Lung (tissue), 12 donors: Measurements from ENCODE around the gene GRIK3. TPM values are rescaled to one million over a fixed set of nuclear protein-coding genes. Genes with fewer than 3 reads are reported as not detected.

Source experiments
- ATAC-seq: fragments of 200-7000 bp; cut with Tn5 transposase; one replicate; pipeline ENCODE4 v1.9.1; 2020; ENCODE audit warnings: moderate number of reproducible peaks; ENCODE audit not compliant: insufficient read depth, low FRiP score
- DNase-seq, 3 donors: peaks; one replicate each; pipeline ENCODE4 v3.0.0-alpha.2; 2013 to 2017
- H3K27ac ChIP-seq, 2 donors: one replicate each; pipeline ENCODE4 v1.5.1; 2013; ENCODE audit warnings: mild to moderate bottlenecking in 2 of 2, moderate library complexity in 2 of 2, control low read depth in 1 of 2, inconsistent platforms in 1 of 2, low read depth in 1 of 2, low read length in 1 of 2
- H3K27me3 ChIP-seq, 3 donors: one replicate each; pipeline ENCODE4 v1.5.1; 2013; ENCODE audit warnings: low read length in 2 of 3; ENCODE audit not compliant: control insufficient read depth in 3 of 3, insufficient read depth in 3 of 3
- H3K36me3 ChIP-seq, 4 donors: one replicate each; pipeline ENCODE4 v1.5.1; 2013; ENCODE audit warnings: low read length in 4 of 4, mild to moderate bottlenecking in 1 of 4, moderate library complexity in 1 of 4; ENCODE audit not compliant: control insufficient read depth in 4 of 4, insufficient read depth in 4 of 4
- H3K4me1 ChIP-seq, 5 donors: one replicate each; pipeline ENCODE4 v1.5.1; 2013; ENCODE audit warnings: low read length in 5 of 5, mild to moderate bottlenecking in 2 of 5, moderate library complexity in 1 of 5; ENCODE audit not compliant: control insufficient read depth in 5 of 5, insufficient read depth in 5 of 5
- H3K4me3 ChIP-seq: one replicate; pipeline ENCODE4 v1.5.1; 2013; ENCODE audit warnings: mild to moderate bottlenecking, control low read depth, moderate library complexity
- H3K9ac ChIP-seq, 2 donors: one replicate each; pipeline ENCODE4 v1.5.1; 2013; ENCODE audit warnings: low read length in 2 of 2, control low read depth in 1 of 2; ENCODE audit not compliant: insufficient read depth in 1 of 2
- H3K9me3 ChIP-seq, 4 donors: one replicate each; pipeline ENCODE4 v1.5.1; 2013; ENCODE audit warnings: low read length in 3 of 4, mild to moderate bottlenecking in 1 of 4, moderate library complexity in 1 of 4; ENCODE audit not compliant: control insufficient read depth in 4 of 4, insufficient read depth in 3 of 4
- CTCF ChIP-seq: IDR thresholded peaks from 2 replicates; pipeline ENCODE4 v1.5.1; 2012; ENCODE audit warnings: mild to moderate bottlenecking; ENCODE audit errors: control extremely low read depth, extremely low read depth
- WGBS, 2 donors: extraction: QIAGEN DNeasy Blood & Tissue Kit; methylation state at CpG; one replicate each; pipeline ENCODE4 v1.1.7; 2013; 5-methylcytosine and 5-hydroxymethylcytosine counted together
- polyA plus RNA-seq, 2 donors: library from polyadenylated mRNA; stranded (reverse); fragments of 200-250 nt; gene quantifications; one replicate each; pipeline ENCODE4 v1.2.1, GENCODE V29; 2013
- total RNA-seq, 2 donors: library from RNA; depleted of rRNA in 1 of 2; stranded (reverse); fragments of >200 nt in 1 of 2; gene quantifications; one replicate each; pipeline ENCODE4 v1.2.1, GENCODE V29; 2014 to 2021
- donor health status: control.
- donor health status: control.
- donor health status: Bipolar disorder and iron deficiency.
- donor health status: healthy.
- donor health status: DM: yes; HTN: yes; CAD: no.

Gene GRIK3
- total and polyA plus RNA-seq, 4 donors: 0.01 to 0.40 (median 0.07) TPM

- DNase-seq (peak in 1 of 3 donors; percentile 19), ATAC-seq (no peak)
- no peak for TF ChIP-seq CTCF
- Histone ChIP-seq H3K4me1 (no peaks in the 10 kb centered on the region), H3K36me3 (no peaks in the 10 kb centered on the region), H3K9me3 (peaks cover 0 to 8% (median 2%) of the 10 kb centered on the region in 4 donors), H3K9ac (no peak overlapping the region), H3K4me3 (no peak overlapping the region), H3K27ac (no peak overlapping the region), H3K27me3 (peaks cover 0 to 6% (median 0%) of the 10 kb centered on the region in 3 donors)
- 20 to 25% methylated on average over 12 to 13 of the region's 13 CpGs for WGBS, 2 donors
These were observed 51.6 kb downstream of the GRIK3 start for GRCh38 chr1:36982709-36983108.

GRCh38 chr1:36981771-36982622, 52.3 kb downstream of the GRIK3 start:
- no peaks in the 10 kb centered on the region for H3K36me3 ChIP-seq
- H3K9ac ChIP-seq: no peak overlapping the region
- peaks cover 0 to 6% (median 0%) of the 10 kb centered on the region in 3 donors for H3K27me3 ChIP-seq
- H3K4me3 ChIP-seq: no peak overlapping the region
- no peak for TF ChIP-seq CTCF
- WGBS, 2 donors: 67 to 74% methylated on average over 18 of the region's 18 CpGs
- no peak overlapping the region for H3K27ac ChIP-seq
- no peaks in the 10 kb centered on the region for H3K4me1 ChIP-seq
- no peak for ATAC-seq
- DNase-seq: no peak
- peaks cover 0 to 8% (median 2%) of the 10 kb centered on the region in 4 donors for H3K9me3 ChIP-seq

DNA sequence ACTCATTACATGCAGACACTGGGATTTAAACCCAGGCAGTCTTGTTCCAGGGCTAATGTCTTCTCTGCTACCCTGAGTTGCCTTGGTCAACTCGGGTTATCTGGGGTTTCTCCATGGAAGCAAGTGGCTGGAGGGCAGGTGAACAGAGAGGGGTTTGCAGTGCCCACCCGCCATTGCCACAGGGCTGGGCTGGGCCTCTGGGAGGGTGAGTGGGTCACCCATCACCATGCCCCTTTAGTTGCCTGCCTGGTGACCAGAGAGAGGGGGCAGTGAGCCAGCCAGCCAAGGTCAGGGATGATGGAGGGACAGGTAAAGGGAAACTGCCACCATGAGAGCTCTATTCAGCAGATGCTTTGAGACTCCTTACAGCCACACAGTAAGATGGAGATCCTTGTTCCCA, 53.2 kb downstream of the GRIK3 start:
- H3K9me3 ChIP-seq: peaks cover 0 to 8% (median 2%) of the 10 kb centered on the region in 4 donors
- peaks cover 0 to 4% (median 0%) of the 10 kb centered on the region in 3 donors for H3K27me3 ChIP-seq
- no peak overlapping the region for H3K27ac ChIP-seq
- no peaks in the 10 kb centered on the region for H3K36me3 ChIP-seq
- H3K4me1 ChIP-seq: no peaks in the 10 kb centered on the region
- no peak overlapping the region for H3K4me3 ChIP-seq
- ATAC-seq (no peak), DNase-seq (no peak)
- no peak for TF ChIP-seq CTCF
- H3K9ac ChIP-seq: no peak overlapping the region
- 88 to 89% methylated on average over 2 of the region's 2 CpGs for WGBS, 2 donors
